Measurements from ENCODE around the gene RARB. TPM values are rescaled to one million over a fixed set of nuclear protein-coding genes. Genes with fewer than 3 reads are reported as not detected.

The RARB gene
- total RNA-seq, 1 donor from 2014 or later: 5.6 TPM

DNA sequence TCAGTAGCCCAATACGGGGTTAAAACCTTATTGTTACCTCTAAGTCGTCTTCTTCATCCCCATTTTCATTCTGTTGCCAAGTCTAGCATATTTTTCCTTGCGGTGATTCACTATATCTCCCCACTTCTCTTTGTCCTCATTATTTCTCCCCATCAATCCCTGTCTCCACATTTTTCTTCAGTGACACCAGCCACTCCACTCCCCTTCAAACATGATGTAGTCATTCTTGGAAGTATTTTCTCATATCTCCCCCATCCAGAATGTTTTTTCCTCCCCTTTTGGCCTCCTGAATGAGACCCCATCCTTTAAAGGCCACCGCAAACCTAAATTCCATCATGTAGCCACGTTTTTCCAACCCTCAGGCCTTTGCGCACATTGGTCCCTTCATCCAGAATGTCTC, 130.7 kb downstream of the RARB start:
- Histone ChIP-seq H3K27me3 (ENCODE audit: low read depth) (no peaks in the 10 kb centered on the region), H3K9me3 (no peaks in the 10 kb centered on the region), H3K27ac (no peak overlapping the region), H3K4me3 (no peak overlapping the region), H3K4me1 (peaks cover 13% of the 10 kb centered on the region), H3K36me3 (no peaks in the 10 kb centered on the region)
- TF ChIP-seq, protein P1, sequence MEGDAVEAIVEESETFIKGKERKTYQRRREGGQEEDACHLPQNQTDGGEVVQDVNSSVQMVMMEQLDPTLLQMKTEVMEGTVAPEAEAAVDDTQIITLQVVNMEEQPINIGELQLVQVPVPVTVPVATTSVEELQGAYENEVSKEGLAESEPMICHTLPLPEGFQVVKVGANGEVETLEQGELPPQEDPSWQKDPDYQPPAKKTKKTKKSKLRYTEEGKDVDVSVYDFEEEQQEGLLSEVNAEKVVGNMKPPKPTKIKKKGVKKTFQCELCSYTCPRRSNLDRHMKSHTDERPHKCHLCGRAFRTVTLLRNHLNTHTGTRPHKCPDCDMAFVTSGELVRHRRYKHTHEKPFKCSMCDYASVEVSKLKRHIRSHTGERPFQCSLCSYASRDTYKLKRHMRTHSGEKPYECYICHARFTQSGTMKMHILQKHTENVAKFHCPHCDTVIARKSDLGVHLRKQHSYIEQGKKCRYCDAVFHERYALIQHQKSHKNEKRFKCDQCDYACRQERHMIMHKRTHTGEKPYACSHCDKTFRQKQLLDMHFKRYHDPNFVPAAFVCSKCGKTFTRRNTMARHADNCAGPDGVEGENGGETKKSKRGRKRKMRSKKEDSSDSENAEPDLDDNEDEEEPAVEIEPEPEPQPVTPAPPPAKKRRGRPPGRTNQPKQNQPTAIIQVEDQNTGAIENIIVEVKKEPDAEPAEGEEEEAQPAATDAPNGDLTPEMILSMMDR (IDR thresholded peaks at IDR 0.05): no peak
- intact Hi-C loops (cut with DNase I): no loop called here
- ATAC-seq: no peak
- DNase-seq: no peak

DNA sequence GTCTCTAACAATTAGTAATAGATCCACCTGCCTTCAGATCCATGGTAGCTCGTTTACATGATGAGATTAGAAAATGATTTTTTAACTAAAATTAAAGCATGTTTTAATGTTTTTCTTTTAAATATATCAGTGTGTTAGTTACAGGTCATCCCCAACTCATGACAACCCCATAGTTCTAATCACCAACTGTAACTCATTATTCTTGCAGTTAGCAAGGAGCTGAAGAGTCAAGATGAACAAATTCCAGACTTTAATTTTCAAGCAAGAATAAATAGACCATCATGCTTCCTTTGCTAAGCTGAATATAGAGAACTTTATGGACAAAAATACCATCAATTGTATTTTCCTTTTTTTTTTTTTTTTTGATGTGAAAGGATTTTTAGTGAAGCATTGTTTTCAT, 135.5 kb downstream of the RARB start:
- DNase-seq (no peak), ATAC-seq (no peak)
- TF ChIP-seq, protein P1 (IDR thresholded peaks at IDR 0.05): no peak
- Histone ChIP-seq H3K9me3 (no peaks in the 10 kb centered on the region), H3K4me1 (no peaks in the 10 kb centered on the region), H3K27me3 (ENCODE audit: low read depth) (no peaks in the 10 kb centered on the region), H3K4me3 (no peak overlapping the region), H3K36me3 (no peaks in the 10 kb centered on the region), H3K27ac (no peak overlapping the region)
- intact Hi-C loops (cut with DNase I): no loop called here

DNA sequence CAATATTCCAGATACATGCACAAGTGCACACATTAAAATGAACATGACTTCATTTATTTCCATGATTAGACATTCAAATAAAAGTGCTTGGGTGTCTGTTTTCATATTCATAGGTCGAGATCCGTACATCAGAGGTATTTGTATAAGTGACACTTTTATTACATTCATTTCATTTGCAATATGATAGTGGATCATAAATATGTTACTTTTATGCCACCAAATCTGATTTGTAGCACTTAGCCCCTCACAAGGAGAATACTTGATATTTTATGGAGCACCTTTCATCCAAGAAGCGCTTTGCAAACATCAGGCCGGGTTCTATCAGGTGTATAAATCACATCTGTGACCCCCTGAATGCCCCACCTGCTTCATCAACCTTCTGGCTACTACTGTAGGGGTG, 136.0 kb downstream of the RARB start:
- H3K27ac ChIP-seq: no peak overlapping the region
- no peaks in the 10 kb centered on the region for H3K4me1 ChIP-seq
- no peak overlapping the region for H3K4me3 ChIP-seq
- intact Hi-C loops (cut with DNase I): no loop called here
- no peaks in the 10 kb centered on the region for H3K27me3 ChIP-seq (ENCODE audit: low read depth)
- TF ChIP-seq, protein P1 (IDR thresholded peaks at IDR 0.05): no peak
- ATAC-seq (no peak), DNase-seq (no peak)
- H3K9me3 ChIP-seq: no peaks in the 10 kb centered on the region
- no peaks in the 10 kb centered on the region for H3K36me3 ChIP-seq

GRCh38 chr3:25565807-25566206, 137.7 kb downstream of the RARB start:
- Histone ChIP-seq H3K4me3 (no peak overlapping the region), H3K36me3 (peaks cover 4% of the 10 kb centered on the region), H3K9me3 (no peaks in the 10 kb centered on the region), H3K4me1 (no peaks in the 10 kb centered on the region), H3K27ac (no peak overlapping the region), H3K27me3 (ENCODE audit: low read depth) (no peaks in the 10 kb centered on the region)
- TF ChIP-seq, protein P1 (IDR thresholded peaks at IDR 0.05): no peak
- DNase-seq (no peak), ATAC-seq (no peak)
- intact Hi-C loops (cut with DNase I): no loop called here

DNA sequence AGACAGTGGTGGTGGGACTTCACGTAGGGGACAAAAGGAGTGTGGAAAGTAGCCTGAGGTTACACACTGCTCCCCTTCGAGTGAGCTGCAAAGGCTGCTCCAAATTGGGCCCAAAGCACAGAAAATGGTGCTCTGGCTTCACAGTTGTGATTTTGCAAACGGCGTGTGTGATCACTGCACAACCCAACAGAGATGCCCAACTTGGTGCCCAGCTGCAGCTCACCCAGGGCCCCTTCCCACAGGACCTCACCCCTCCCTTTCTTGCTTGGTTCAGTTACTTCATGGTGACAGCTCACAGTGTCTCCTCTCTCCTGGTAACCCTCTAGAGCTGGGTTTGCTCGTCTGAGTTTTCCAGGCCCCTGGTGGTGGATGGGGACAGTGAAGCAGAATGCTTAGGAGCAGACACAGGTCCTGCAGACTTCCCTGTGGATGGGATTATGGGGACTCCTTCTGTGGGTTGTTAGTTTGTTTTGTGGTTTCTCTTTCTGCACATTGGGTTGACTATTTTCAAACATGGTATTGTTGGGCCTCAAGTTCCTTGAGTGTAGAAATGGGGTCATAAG, 138.4 kb downstream of the RARB start:
- TF ChIP-seq, protein P1 (IDR thresholded peaks at IDR 0.05): no peak
- no peak overlapping the region for H3K4me3 ChIP-seq
- peaks cover 4% of the 10 kb centered on the region for H3K36me3 ChIP-seq
- intact Hi-C loops (cut with DNase I): no loop called here
- no peak for DNase-seq
- ATAC-seq: no peak
- H3K4me1 ChIP-seq: no peaks in the 10 kb centered on the region
- no peaks in the 10 kb centered on the region for H3K27me3 ChIP-seq (ENCODE audit: low read depth)
- no peak overlapping the region for H3K27ac ChIP-seq
- H3K9me3 ChIP-seq: no peaks in the 10 kb centered on the region

- H3K36me3 ChIP-seq: peaks cover 4% of the 10 kb centered on the region
- H3K4me1 ChIP-seq: no peaks in the 10 kb centered on the region
- H3K4me3 ChIP-seq: no peak overlapping the region
- ATAC-seq: no peak
- H3K27ac ChIP-seq: no peak overlapping the region
- H3K9me3 ChIP-seq: no peaks in the 10 kb centered on the region
- DNase-seq: no peak
- intact Hi-C loops (cut with DNase I): no loop called here
- TF ChIP-seq, protein P1 (IDR thresholded peaks at IDR 0.05): no peak
- H3K27me3 ChIP-seq (ENCODE audit: low read depth): no peaks in the 10 kb centered on the region
These were observed 139.3 kb downstream of the RARB start for GRCh38 chr3:25567388-25567787.
